DOHH2 (cell line): ENCODE results near the gene RPL10.

Source experiments
- EZH2phosphoT487 ChIP-seq: fragments of 200-600 bp; sonication (generic); IDR thresholded peaks from 2 replicates; pipeline ENCODE4 v1.6.1; 2017; ENCODE audit warnings: borderline replicate concordance, mild to moderate bottlenecking, antibody characterized with exemption, low read length, moderate library complexity, mixed read lengths
- TF ChIP-seq, protein P1 (sequence below): fragments of 200-600 bp; sonication (generic); IDR thresholded peaks from one replicate; pipeline ENCODE4 v1.5.1; 2014; ENCODE audit warnings: antibody characterized with exemption, mild to moderate bottlenecking, low read depth, low read length; ENCODE audit not compliant: poor library complexity, severe bottlenecking

DNA sequence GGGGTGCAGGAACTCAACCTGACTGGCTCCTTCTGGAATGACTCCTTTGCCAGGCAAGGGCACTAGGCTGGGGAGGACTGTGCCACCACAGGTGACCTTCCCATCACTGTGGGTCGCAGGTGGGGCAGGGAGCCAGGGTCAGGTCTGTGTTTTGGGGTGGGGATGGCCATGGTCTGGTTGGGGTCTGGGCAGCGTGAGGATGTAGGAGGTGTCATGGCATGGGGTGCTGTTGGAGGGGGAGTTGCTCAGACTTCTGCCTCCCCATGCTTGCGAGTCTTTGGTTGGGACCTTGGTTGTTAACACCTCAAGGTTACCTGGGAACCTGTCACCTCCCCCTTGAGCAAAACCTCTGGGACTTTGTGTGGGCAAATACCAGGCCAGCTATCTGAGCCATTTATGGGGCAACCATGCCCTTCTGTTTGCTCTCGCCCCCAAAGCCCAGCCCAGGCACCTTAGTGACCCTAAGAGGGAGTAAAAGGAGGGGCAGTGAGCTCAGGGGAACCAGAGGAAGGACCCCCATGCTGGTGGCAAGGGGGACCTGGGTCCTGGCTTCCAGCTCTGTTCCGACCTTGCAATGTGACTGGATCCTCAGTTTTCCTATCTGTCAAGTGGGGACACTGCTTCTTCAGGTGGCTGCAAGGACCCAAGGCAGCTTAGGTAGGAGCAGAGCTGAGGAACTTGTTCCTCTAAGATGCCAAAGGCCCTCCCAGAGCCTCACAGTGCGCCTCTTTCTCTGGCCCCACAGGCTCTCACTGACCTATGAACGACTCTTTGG, 36.4 kb downstream of the RPL10 start:
- TF ChIP-seq, protein P1, sequence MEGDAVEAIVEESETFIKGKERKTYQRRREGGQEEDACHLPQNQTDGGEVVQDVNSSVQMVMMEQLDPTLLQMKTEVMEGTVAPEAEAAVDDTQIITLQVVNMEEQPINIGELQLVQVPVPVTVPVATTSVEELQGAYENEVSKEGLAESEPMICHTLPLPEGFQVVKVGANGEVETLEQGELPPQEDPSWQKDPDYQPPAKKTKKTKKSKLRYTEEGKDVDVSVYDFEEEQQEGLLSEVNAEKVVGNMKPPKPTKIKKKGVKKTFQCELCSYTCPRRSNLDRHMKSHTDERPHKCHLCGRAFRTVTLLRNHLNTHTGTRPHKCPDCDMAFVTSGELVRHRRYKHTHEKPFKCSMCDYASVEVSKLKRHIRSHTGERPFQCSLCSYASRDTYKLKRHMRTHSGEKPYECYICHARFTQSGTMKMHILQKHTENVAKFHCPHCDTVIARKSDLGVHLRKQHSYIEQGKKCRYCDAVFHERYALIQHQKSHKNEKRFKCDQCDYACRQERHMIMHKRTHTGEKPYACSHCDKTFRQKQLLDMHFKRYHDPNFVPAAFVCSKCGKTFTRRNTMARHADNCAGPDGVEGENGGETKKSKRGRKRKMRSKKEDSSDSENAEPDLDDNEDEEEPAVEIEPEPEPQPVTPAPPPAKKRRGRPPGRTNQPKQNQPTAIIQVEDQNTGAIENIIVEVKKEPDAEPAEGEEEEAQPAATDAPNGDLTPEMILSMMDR, result no peak
- TF ChIP-seq EZH2phosphoT487, result no peak
